ENCODE measurements around the gene IL19. TPM values are rescaled to one million over a fixed set of nuclear protein-coding genes. Genes with fewer than 3 reads are reported as not detected.

IL19 gene
- total and polyA plus RNA-seq, 9 of the 15 experiments (the other 6 are each of a cell fraction or from before 2014, with no cell fraction given), result not detected

DNA sequence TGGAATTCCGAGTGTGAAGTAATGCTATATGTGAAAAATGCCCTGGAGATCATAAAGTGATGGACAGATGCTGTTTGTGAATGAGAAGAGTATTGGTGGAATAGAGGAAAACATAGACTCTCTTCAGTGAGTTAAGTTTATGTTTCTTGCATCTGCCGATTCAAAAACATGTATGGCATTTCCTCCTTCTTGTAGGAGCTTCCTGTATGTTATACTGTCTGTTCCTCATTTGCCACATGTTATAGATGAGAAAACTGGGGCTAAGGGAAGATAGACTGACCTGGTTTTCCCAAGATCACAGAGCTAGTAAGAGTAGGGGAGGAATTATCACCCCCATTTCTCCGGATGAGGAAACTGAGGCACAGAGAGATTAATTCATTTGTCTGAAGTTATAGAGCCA, 53.8 kb downstream of the IL19 start:
- Histone ChIP-seq H2AFZ (ENCODE audit: low read depth, low read length) (peak overlapping the region; percentile 15; the same call in 1 of the 2 replicates), H3K4me2 (ENCODE audit: insufficient read depth, low read length) (no peak overlapping the region), H3K4me1 (replicated peaks in 1 of 2; ENCODE audit: control insufficient read depth in 2 of 2, insufficient read depth in 2 of 2, low read length in 2 of 2) (peaks cover 0 to 4% of the 10 kb centered on the region in 2 experiments; a peak in 1 of 5 replicates), H3K9me3 (replicated peaks; ENCODE audit: control insufficient read depth, insufficient read depth, low read depth, low read length) (no peaks in the 10 kb centered on the region), H3K36me3 (ENCODE audit: control insufficient read depth, insufficient read depth, low read length) (no peaks in the 10 kb centered on the region), H3K79me2 (ENCODE audit: control insufficient read depth, insufficient read depth, low read length) (no peaks in the 10 kb centered on the region), H3K9me1 (ENCODE audit: control insufficient read depth, insufficient read depth, low read length) (no peaks in the 10 kb centered on the region), H3K4me3 (no peak overlapping the region), H3K9ac (ENCODE audit: insufficient read depth in 1 of 2, low read depth in 2 of 2, low read length in 2 of 2) (no peak overlapping the region), H3K27me3 (ENCODE audit: control insufficient read depth in 2 of 2, insufficient read depth in 2 of 2, low read length in 2 of 2) (peaks cover 18 to 39% of the 10 kb centered on the region in 2 experiments; a peak in 4 of 5 replicates), H3K27ac (ENCODE audit: extremely low read depth, low read depth, low read length) (no peak overlapping the region), H4K20me1 (replicated peaks; ENCODE audit: control insufficient read depth, insufficient read depth, low read length) (no peaks in the 10 kb centered on the region)
- intact Hi-C loops (cut with micrococcal nuclease) (no loop called here), in situ Hi-C loops (cut with MboI) (no loop called here)
- ATAC-seq (no peak), FAIRE-seq (no peak), DNase-seq (ENCODE audit: extremely low read depth in 1 of 4, low spot score in 3 of 4) (no peak)
- CTCF ChIA-PET (ENCODE audit: low intra/inter-chr PET ratio), result no interaction called here
- no TSS peak for BruUV-seq (replicated peaks)
- WGBS (ENCODE audit: insufficient coverage, low coverage, missing lambda C conversion rate), result 12% methylated on average over 3 of the region's 3 CpGs
- TF ChIP-seq, protein P1, sequence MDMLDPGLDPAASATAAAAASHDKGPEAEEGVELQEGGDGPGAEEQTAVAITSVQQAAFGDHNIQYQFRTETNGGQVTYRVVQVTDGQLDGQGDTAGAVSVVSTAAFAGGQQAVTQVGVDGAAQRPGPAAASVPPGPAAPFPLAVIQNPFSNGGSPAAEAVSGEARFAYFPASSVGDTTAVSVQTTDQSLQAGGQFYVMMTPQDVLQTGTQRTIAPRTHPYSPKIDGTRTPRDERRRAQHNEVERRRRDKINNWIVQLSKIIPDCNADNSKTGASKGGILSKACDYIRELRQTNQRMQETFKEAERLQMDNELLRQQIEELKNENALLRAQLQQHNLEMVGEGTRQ (CRISPR knock-in tag; IDR thresholded peaks at IDR 0.05), result no peak
- 0 out of 2 replicates have a peak, but pooled peaks have one; percentile 2 for TF ChIP-seq SPI1 (IDR thresholded peaks at IDR 0.05; ENCODE audit: borderline replicate concordance, low read depth, low read length)
- POLR2A ChIA-PET, result no interaction called here

DNA sequence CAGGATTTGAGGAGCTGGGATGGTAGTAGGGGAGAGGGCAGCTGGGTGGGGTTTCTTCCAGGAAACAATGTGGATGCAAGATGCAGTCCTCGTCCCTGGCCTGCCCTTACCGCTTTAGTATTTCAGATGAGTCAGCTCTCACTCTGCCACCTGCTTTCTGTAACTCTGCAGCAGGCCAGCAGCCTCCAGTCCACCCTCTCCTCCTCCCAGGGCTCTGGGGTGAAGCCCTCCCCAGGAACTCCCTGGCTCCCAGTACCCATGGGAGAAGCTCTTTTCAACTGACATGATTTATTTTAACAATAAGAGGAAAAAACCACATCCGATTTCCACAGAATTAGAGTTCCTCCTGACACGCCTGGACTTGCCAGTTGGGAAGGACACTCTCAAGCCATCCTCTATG, 55.8 kb downstream of the IL19 start:
- Histone ChIP-seq H3K36me3 (ENCODE audit: control insufficient read depth, insufficient read depth, low read length) (no peaks in the 10 kb centered on the region), H3K9me1 (ENCODE audit: control insufficient read depth, insufficient read depth, low read length) (no peaks in the 10 kb centered on the region), H3K27me3 (ENCODE audit: control insufficient read depth in 2 of 2, insufficient read depth in 2 of 2, low read length in 2 of 2) (peaks cover 31 to 47% of the 10 kb centered on the region in 2 experiments), H3K4me1 (replicated peaks in 1 of 2; ENCODE audit: control insufficient read depth in 2 of 2, insufficient read depth in 2 of 2, low read length in 2 of 2) (peaks cover 0 to 4% of the 10 kb centered on the region in 2 experiments; a peak in 1 of 5 replicates), H3K9me3 (replicated peaks; ENCODE audit: control insufficient read depth, insufficient read depth, low read depth, low read length) (no peaks in the 10 kb centered on the region), H3K27ac (ENCODE audit: extremely low read depth, low read depth, low read length) (no peak overlapping the region), H2AFZ (ENCODE audit: low read depth, low read length) (no peak overlapping the region), H3K9ac (ENCODE audit: insufficient read depth in 1 of 2, low read depth in 2 of 2, low read length in 2 of 2) (no peak overlapping the region), H3K79me2 (ENCODE audit: control insufficient read depth, insufficient read depth, low read length) (no peaks in the 10 kb centered on the region), H4K20me1 (replicated peaks; ENCODE audit: control insufficient read depth, insufficient read depth, low read length) (no peaks in the 10 kb centered on the region; the same call in 1 of the 2 replicates), H3K4me3 (no peak overlapping the region), H3K4me2 (ENCODE audit: insufficient read depth, low read length) (no peak overlapping the region)
- no TSS peak for BruUV-seq (replicated peaks)
- WGBS (ENCODE audit: insufficient coverage, low coverage, missing lambda C conversion rate), result 20% methylated on average over 4 of the region's 4 CpGs
- DNase-seq (ENCODE audit: extremely low read depth in 1 of 4, low spot score in 3 of 4) (no peak), FAIRE-seq (no peak), ATAC-seq (0 out of 3 replicates have a peak, but pooled peaks have one; percentile 31)
- POLR2A ChIA-PET, result interaction anchor here (0.6 to 2.6 kb wide), 2 partner anchors 9 to 141 kb away, joined by 3 to 13 read pairs; no protein-coding TSS in a partner anchor
- intact Hi-C loops (cut with micrococcal nuclease), result no loop called here
- in situ Hi-C loops (cut with MboI), result no loop called here
- TF ChIP-seq MEIS2 (IDR thresholded peaks at IDR 0.05; ENCODE audit: partially characterized antibody), result peak; percentile 36
- TF ChIP-seq, protein P2, sequence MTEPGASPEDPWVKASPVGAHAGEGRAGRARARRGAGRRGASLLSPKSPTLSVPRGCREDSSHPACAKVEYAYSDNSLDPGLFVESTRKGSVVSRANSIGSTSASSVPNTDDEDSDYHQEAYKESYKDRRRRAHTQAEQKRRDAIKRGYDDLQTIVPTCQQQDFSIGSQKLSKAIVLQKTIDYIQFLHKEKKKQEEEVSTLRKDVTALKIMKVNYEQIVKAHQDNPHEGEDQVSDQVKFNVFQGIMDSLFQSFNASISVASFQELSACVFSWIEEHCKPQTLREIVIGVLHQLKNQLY (CRISPR knock-in tag; conservative IDR thresholded peaks at IDR 0.05), result no peak
- peak; percentile 46 for TF ChIP-seq ZNF316 (IDR thresholded peaks at IDR 0.05)
- CTCF ChIA-PET (ENCODE audit: low intra/inter-chr PET ratio), result no interaction called here

Data from K562 (cell line).